ENCODE measurements around the gene RTTN.

Gene RTTN

DNA sequence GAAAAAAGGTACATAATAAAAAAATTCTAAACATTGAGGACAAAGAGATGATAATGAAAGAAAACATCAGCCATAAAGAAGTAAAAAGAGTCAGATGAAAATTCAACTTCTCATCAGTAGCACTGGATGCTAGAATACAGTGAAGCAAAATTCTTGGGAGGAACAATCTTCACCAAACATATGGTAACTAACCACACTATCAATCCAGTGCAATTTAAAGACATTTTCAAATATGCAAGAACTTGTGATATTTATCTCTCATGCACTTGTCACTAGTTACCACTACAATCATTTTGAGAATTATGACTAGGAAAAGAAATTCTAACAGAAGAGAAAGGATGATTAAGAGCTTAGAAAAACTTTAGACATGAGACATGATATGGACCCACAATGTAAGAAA, 127.4 kb downstream of the RTTN start:
- H3K4me1 ChIP-seq (ENCODE audit: control insufficient read depth, insufficient read depth, low read length): no peaks in the 10 kb centered on the region
- H3K9me3 ChIP-seq (ENCODE audit: control insufficient read depth in 2 of 2, low read length in 2 of 2): no peaks in the 10 kb centered on the region
- no peak overlapping the region for H3K27ac ChIP-seq (ENCODE audit: low read length)
- H3K9ac ChIP-seq (ENCODE audit: low read length in 2 of 2): no peak overlapping the region
- H3K36me3 ChIP-seq (ENCODE audit: control insufficient read depth in 2 of 2, insufficient read depth in 2 of 2, low read length in 2 of 2): peaks cover 0 to 6% of the 10 kb centered on the region in 2 donors
- no peaks in the 10 kb centered on the region for H3K27me3 ChIP-seq (ENCODE audit: control insufficient read depth in 1 of 2, insufficient read depth in 2 of 2, low read length in 2 of 2)
- no peak overlapping the region for H3K4me3 ChIP-seq (ENCODE audit: low read length in 2 of 2)

DNA sequence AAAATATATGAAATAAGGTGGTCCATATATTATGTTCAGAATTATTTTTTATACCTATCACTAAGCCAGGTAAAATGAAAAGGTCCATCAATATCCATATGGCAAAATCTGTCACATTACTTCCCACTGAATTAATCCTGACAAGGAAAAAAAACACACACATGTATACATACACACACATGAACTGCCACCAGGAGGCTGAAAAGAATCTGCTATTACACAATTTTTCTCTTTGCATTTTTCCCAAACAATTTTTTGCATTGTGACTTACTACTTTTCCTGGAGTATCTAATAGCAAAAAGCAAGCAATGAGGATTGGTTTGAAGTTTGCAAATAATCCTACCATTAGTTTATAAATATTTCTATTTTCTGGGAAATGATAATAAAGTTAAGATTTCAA, 129.6 kb downstream of the RTTN start:
- no peaks in the 10 kb centered on the region for H3K27me3 ChIP-seq (ENCODE audit: control insufficient read depth in 1 of 2, insufficient read depth in 2 of 2, low read length in 2 of 2)
- no peak overlapping the region for H3K27ac ChIP-seq (ENCODE audit: low read length)
- H3K9ac ChIP-seq (ENCODE audit: low read length in 2 of 2): no peak overlapping the region
- no peaks in the 10 kb centered on the region for H3K9me3 ChIP-seq (ENCODE audit: control insufficient read depth in 2 of 2, low read length in 2 of 2)
- H3K4me3 ChIP-seq (ENCODE audit: low read length in 2 of 2): no peak overlapping the region
- H3K36me3 ChIP-seq (ENCODE audit: control insufficient read depth in 2 of 2, insufficient read depth in 2 of 2, low read length in 2 of 2): peaks cover 0 to 7% of the 10 kb centered on the region in 2 donors
- H3K4me1 ChIP-seq (ENCODE audit: control insufficient read depth, insufficient read depth, low read length): no peaks in the 10 kb centered on the region

DNA sequence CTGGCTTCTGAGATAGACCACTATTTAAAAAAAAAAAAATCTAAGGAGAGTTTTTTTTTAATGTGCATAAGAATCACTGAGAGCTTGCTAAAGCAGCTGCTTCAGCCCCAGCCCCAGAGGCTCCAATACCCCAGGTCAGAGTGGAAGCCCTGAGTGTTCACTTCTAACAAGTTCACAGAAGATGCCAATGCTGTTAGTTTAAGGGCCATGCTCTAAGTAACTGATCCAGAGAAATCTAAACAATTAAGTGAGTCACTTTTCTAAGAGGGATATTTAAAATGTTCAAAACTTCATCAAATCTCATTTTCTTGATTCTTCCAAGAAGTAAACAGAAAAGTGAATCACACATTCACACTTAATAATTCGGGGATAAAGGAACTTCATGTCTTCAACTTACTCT, 131.4 kb downstream of the RTTN start:
- H3K4me1 ChIP-seq (ENCODE audit: control insufficient read depth, insufficient read depth, low read length): no peaks in the 10 kb centered on the region
- peaks cover 0 to 7% of the 10 kb centered on the region in 2 donors for H3K36me3 ChIP-seq (ENCODE audit: control insufficient read depth in 2 of 2, insufficient read depth in 2 of 2, low read length in 2 of 2)
- no peak overlapping the region for H3K9ac ChIP-seq (ENCODE audit: low read length in 2 of 2)
- no peak overlapping the region for H3K4me3 ChIP-seq (ENCODE audit: low read length in 2 of 2)
- no peaks in the 10 kb centered on the region for H3K27me3 ChIP-seq (ENCODE audit: control insufficient read depth in 1 of 2, insufficient read depth in 2 of 2, low read length in 2 of 2)
- H3K27ac ChIP-seq (ENCODE audit: low read length): no peak overlapping the region
- no peaks in the 10 kb centered on the region for H3K9me3 ChIP-seq (ENCODE audit: control insufficient read depth in 2 of 2, low read length in 2 of 2)

DNA sequence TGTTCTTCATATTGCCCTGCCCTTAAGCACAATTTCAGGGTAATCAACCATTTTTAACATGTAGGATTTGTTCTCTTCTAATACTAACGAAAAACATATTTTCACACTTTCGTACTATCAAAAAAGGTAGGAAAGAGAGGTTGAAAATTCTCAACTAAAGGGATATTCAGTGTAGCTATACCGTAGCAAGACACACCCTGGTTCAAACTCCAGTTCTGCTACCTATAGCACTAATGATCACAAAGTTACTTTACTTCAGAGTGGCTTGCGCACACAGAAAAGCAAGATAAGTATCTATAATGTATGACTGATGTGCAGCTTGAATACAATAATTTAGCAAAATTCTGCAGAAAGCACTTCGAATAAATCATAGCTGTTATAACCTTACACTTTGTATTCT, 132.1 kb downstream of the RTTN start:
- no peaks in the 10 kb centered on the region for H3K4me1 ChIP-seq (ENCODE audit: control insufficient read depth, insufficient read depth, low read length)
- H3K9me3 ChIP-seq (ENCODE audit: control insufficient read depth in 2 of 2, low read length in 2 of 2): no peaks in the 10 kb centered on the region
- no peak overlapping the region for H3K27ac ChIP-seq (ENCODE audit: low read length)
- peaks cover under 1 to 7% of the 10 kb centered on the region in 2 donors for H3K36me3 ChIP-seq (ENCODE audit: control insufficient read depth in 2 of 2, insufficient read depth in 2 of 2, low read length in 2 of 2)
- no peak overlapping the region for H3K4me3 ChIP-seq (ENCODE audit: low read length in 2 of 2)
- no peaks in the 10 kb centered on the region for H3K27me3 ChIP-seq (ENCODE audit: control insufficient read depth in 1 of 2, insufficient read depth in 2 of 2, low read length in 2 of 2)
- no peak overlapping the region for H3K9ac ChIP-seq (ENCODE audit: low read length in 2 of 2)

DNA sequence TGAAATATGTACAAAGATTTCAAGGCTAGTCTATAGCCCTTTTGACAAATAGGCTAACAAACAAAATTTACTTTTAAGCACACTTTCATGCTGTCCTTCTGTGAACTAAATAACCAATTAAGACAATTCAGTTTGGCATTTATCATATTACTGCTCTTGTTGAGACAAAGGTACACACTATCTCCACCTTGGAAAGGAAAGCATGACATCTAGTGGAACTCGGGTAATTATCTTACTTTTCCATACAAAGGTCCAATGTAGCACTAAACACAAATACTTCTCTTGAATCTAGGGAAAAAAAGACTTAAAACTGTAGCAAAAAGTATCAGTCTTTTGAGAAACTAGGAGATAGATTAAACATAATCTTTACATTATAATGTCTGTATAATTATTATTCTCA, 132.8 kb downstream of the RTTN start:
- Histone ChIP-seq H3K36me3 (ENCODE audit: control insufficient read depth in 2 of 2, insufficient read depth in 2 of 2, low read length in 2 of 2) (peaks cover 3 to 7% of the 10 kb centered on the region in 2 donors), H3K27me3 (ENCODE audit: control insufficient read depth in 1 of 2, insufficient read depth in 2 of 2, low read length in 2 of 2) (no peaks in the 10 kb centered on the region), H3K27ac (ENCODE audit: low read length) (no peak overlapping the region), H3K9me3 (ENCODE audit: control insufficient read depth in 2 of 2, low read length in 2 of 2) (no peaks in the 10 kb centered on the region), H3K4me1 (ENCODE audit: control insufficient read depth, insufficient read depth, low read length) (no peaks in the 10 kb centered on the region), H3K9ac (ENCODE audit: low read length in 2 of 2) (no peak overlapping the region), H3K4me3 (ENCODE audit: low read length in 2 of 2) (no peak overlapping the region)

DNA sequence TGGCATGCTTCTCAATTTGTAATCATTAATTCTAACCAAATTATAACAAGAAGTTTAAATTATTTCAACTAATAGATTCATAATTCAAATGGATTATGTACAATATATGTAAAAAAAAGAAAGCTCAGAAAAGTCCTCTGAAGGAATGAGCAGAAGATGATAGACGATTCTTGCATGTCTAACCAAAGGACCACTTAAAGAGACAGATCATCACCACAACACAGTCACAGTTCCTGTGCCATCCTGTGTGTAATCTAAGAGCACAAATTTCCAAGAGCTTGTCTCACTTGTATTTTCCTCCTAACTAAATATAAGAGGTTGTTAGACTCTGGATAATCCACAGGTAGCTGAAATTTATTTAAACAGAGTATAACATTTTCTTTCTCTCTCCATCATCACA, 135.5 kb downstream of the RTTN start:
- Histone ChIP-seq H3K27me3 (ENCODE audit: control insufficient read depth in 1 of 2, insufficient read depth in 2 of 2, low read length in 2 of 2) (no peaks in the 10 kb centered on the region), H3K27ac (ENCODE audit: low read length) (no peak overlapping the region), H3K9me3 (ENCODE audit: control insufficient read depth in 2 of 2, low read length in 2 of 2) (no peaks in the 10 kb centered on the region), H3K36me3 (ENCODE audit: control insufficient read depth in 2 of 2, insufficient read depth in 2 of 2, low read length in 2 of 2) (peaks cover 3 to 7% of the 10 kb centered on the region in 2 donors), H3K4me3 (ENCODE audit: low read length in 2 of 2) (no peak overlapping the region), H3K4me1 (ENCODE audit: control insufficient read depth, insufficient read depth, low read length) (no peaks in the 10 kb centered on the region), H3K9ac (ENCODE audit: low read length in 2 of 2) (no peak overlapping the region)

DNA sequence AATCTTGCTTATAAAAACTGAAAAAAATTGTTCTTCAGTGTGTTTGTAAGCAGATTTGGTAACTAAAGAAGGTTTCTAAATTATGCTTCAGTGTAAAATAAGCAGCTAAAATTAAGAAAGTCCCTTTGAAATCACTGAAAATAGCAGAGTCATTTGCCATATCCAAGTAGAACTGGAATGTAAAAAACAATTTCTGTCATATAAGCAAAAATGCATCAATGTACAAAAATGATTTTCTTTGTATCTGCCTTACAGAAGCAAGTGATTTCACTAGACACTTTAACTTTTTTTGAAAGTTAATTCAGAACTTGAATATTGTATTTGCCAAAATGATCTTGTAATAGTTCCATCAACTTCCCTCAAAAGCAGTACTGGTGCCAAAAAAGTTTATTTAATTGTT, 136.1 kb downstream of the RTTN start:
- Histone ChIP-seq H3K4me3 (ENCODE audit: low read length in 2 of 2) (no peak overlapping the region), H3K27me3 (ENCODE audit: control insufficient read depth in 1 of 2, insufficient read depth in 2 of 2, low read length in 2 of 2) (no peaks in the 10 kb centered on the region), H3K9ac (ENCODE audit: low read length in 2 of 2) (no peak overlapping the region), H3K27ac (ENCODE audit: low read length) (no peak overlapping the region), H3K36me3 (ENCODE audit: control insufficient read depth in 2 of 2, insufficient read depth in 2 of 2, low read length in 2 of 2) (peaks cover 3 to 7% of the 10 kb centered on the region in 2 donors), H3K4me1 (ENCODE audit: control insufficient read depth, insufficient read depth, low read length) (no peaks in the 10 kb centered on the region), H3K9me3 (ENCODE audit: control insufficient read depth in 2 of 2, low read length in 2 of 2) (no peaks in the 10 kb centered on the region)

DNA sequence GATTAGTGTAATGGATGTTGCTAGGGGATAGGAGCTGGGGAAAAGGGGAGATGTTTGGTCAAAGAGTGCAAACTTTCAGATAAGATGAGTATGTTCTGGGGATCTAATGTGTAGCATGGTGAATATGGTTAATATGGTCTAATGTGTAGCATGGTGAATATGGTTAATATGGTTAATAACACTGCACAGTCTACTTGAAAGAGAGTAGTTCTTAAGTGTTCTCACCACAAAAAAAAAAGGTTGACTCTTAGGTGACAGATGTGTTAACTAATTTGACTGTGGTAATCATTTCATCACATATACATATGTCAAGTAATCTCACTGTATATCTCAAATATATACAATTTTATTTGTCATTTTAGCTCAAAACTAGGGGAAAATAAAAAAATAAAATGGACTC, 136.5 kb downstream of the RTTN start:
- no peaks in the 10 kb centered on the region for H3K9me3 ChIP-seq (ENCODE audit: control insufficient read depth in 2 of 2, low read length in 2 of 2)
- H3K4me1 ChIP-seq (ENCODE audit: control insufficient read depth, insufficient read depth, low read length): no peaks in the 10 kb centered on the region
- H3K4me3 ChIP-seq (ENCODE audit: low read length in 2 of 2): no peak overlapping the region
- H3K27ac ChIP-seq (ENCODE audit: low read length): no peak overlapping the region
- H3K9ac ChIP-seq (ENCODE audit: low read length in 2 of 2): no peak overlapping the region
- peaks cover 3 to 7% of the 10 kb centered on the region in 2 donors for H3K36me3 ChIP-seq (ENCODE audit: control insufficient read depth in 2 of 2, insufficient read depth in 2 of 2, low read length in 2 of 2)
- H3K27me3 ChIP-seq (ENCODE audit: control insufficient read depth in 1 of 2, insufficient read depth in 2 of 2, low read length in 2 of 2): no peaks in the 10 kb centered on the region

DNA sequence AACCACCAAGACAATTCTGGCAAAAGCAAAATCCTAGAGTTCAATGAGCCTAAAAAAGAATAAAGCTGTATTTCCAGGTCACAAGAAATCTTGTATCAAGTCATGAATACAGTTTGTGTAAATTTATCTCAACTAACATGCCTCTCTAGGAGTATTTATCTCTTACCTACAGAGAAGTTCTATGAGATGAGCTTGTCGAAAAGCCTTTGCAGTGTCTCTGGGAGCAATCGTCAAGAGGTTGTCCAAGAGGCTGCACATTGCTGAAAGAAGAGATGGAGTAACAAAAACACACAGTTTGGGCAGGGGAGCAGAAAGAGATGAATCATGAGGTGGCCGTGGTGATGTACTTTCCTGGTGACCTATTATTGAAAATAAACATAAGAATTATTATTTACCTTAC, 145.8 kb downstream of the RTTN start:
- Histone ChIP-seq H3K27me3 (ENCODE audit: control insufficient read depth in 1 of 2, insufficient read depth in 2 of 2, low read length in 2 of 2) (no peaks in the 10 kb centered on the region), H3K36me3 (ENCODE audit: control insufficient read depth in 2 of 2, insufficient read depth in 2 of 2, low read length in 2 of 2) (peaks cover 3 to 7% of the 10 kb centered on the region in 2 donors), H3K9me3 (ENCODE audit: control insufficient read depth in 2 of 2, low read length in 2 of 2) (no peaks in the 10 kb centered on the region), H3K27ac (ENCODE audit: low read length) (no peak overlapping the region), H3K9ac (ENCODE audit: low read length in 2 of 2) (no peak overlapping the region), H3K4me1 (ENCODE audit: control insufficient read depth, insufficient read depth, low read length) (no peaks in the 10 kb centered on the region), H3K4me3 (ENCODE audit: low read length in 2 of 2) (no peak overlapping the region)

DNA sequence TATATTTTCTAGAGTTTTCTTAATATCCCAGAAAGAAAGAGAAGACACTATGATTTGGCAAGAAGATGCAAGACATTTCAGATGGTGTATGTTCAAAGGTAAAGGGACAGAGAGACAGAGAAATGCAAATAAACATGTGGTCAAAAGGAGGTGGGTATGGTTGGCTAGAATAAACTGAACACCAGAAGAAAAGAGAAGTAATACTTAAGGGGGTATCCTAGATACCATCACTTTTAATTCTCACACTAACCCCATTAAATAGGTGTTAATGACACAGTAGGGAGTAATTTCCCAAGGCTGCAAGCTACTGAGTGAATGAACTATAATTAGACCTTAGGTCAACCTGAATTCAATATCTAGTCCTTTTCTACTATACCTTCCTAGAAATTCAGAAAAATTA, 146.6 kb downstream of the RTTN start:
- Histone ChIP-seq H3K4me3 (ENCODE audit: low read length in 2 of 2) (no peak overlapping the region), H3K9me3 (ENCODE audit: control insufficient read depth in 2 of 2, low read length in 2 of 2) (no peaks in the 10 kb centered on the region), H3K4me1 (ENCODE audit: control insufficient read depth, insufficient read depth, low read length) (no peaks in the 10 kb centered on the region), H3K9ac (ENCODE audit: low read length in 2 of 2) (no peak overlapping the region), H3K27ac (ENCODE audit: low read length) (no peak overlapping the region), H3K27me3 (ENCODE audit: control insufficient read depth in 1 of 2, insufficient read depth in 2 of 2, low read length in 2 of 2) (no peaks in the 10 kb centered on the region), H3K36me3 (ENCODE audit: control insufficient read depth in 2 of 2, insufficient read depth in 2 of 2, low read length in 2 of 2) (peaks cover 6 to 7% of the 10 kb centered on the region in 2 donors)

DNA sequence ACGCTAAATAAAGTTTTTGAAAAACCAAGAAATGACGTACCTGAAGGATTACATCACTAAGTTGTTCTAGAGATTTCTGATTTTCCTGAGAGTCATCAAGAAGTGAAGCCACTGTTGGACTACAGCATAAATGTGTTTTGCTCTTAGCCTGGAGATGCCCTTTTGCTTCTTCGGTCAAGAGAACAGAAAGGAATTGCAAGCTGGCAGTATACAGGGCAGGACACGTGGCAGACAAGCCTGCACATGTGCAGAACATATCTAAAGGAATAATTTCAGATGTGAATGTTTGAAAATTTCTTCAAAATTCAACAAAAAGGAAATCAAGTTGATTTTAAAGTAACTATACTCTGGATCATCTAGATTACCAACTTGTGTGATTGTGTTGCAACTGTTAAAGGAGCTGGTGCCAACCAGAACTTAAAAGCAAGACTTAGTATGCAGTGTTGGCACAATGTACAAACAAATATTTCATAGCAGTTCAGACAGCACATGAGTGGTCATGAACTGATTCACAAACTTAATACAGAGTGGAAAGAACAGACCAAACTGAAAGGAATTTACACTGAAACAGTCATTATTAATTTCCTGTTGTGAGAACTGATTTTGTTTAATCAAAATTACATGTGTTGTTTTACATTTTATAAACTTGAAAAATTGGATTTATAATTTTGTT, 157.4 kb downstream of the RTTN start:
- no peaks in the 10 kb centered on the region for H3K27me3 ChIP-seq (ENCODE audit: control insufficient read depth in 1 of 2, insufficient read depth in 2 of 2, low read length in 2 of 2)
- H3K9me3 ChIP-seq (ENCODE audit: control insufficient read depth in 2 of 2, low read length in 2 of 2): no peaks in the 10 kb centered on the region
- no peak overlapping the region for H3K27ac ChIP-seq (ENCODE audit: low read length)
- no peak overlapping the region for H3K4me3 ChIP-seq (ENCODE audit: low read length in 2 of 2)
- H3K4me1 ChIP-seq (ENCODE audit: control insufficient read depth, insufficient read depth, low read length): no peaks in the 10 kb centered on the region
- no peak overlapping the region for H3K9ac ChIP-seq (ENCODE audit: low read length in 2 of 2)
- H3K36me3 ChIP-seq (ENCODE audit: control insufficient read depth in 2 of 2, insufficient read depth in 2 of 2, low read length in 2 of 2): peaks cover 3 to 4% of the 10 kb centered on the region in 2 donors
